Activated naive CD8-positive, alpha-beta T cell treated with anti-CD3 and anti-CD28 coated beads, Interleukin-2, amount 10 ng/mL, durations not matched to agents 7 days and 5 days (primary cell): ENCODE measurements around the gene RBMS3. TPM values are rescaled to one million over a fixed set of nuclear protein-coding genes. Genes with fewer than 3 reads are reported as not detected.

Experiments
- ATAC-seq: fragments of 150-1000 bp; cut with Tn5 transposase; one replicate; pipeline ENCODE4 v1.10.0; 2021; ENCODE audit warnings: low read depth, moderate library complexity
- POLR2A ChIA-PET: fragments of 350-600 bp; sonication (Branson Sonifier 250); formaldehyde crosslinking; loops from one replicate; lab custom pipeline; 2021; ENCODE audit warnings: antibody characterized with exemption; lab: Charles Lee
- DNase-seq: peaks from one replicate; pipeline ENCODE4 v3.0.0; 2021
- H3K27ac Mint-ChIP-seq: one replicate; pipeline ENCODE4 v1.8.0; 2022; ENCODE audit warnings: mild to moderate bottlenecking, mixed read lengths
- H3K27me3 Mint-ChIP-seq: one replicate; pipeline ENCODE4 v1.8.0; 2022; ENCODE audit warnings: mild to moderate bottlenecking, moderate library complexity, mixed read lengths
- H3K36me3 Mint-ChIP-seq: one replicate; pipeline ENCODE4 v1.8.0; 2021; ENCODE audit warnings: mild to moderate bottlenecking, mixed read lengths
- H3K4me1 Mint-ChIP-seq: one replicate; pipeline ENCODE4 v1.8.0; 2021; ENCODE audit warnings: mixed read lengths
- H3K4me3 Mint-ChIP-seq: one replicate; pipeline ENCODE4 v1.8.0; 2022; ENCODE audit warnings: mild to moderate bottlenecking, moderate library complexity, mixed read lengths
- H3K9me3 Mint-ChIP-seq: one replicate; pipeline ENCODE4 v1.8.0; 2021; ENCODE audit warnings: mixed read lengths
- total RNA-seq, 2 experiments: library from RNA; stranded (reverse); gene quantifications; one replicate each; pipeline ENCODE4 v1.2.3, GENCODE V29; 2021

The RBMS3 gene
- total RNA-seq, 2 experiments from 2014 or later = 0.58 to 0.74 TPM

GRCh38 chr3:29436612-29437323 is 155.9 kb downstream of the RBMS3 start:
- H3K4me1 Mint-ChIP-seq = no peaks in the 10 kb centered on the region
- POLR2A ChIA-PET = no interaction called here
- no peak overlapping the region for H3K27ac Mint-ChIP-seq
- ATAC-seq = no peak
- no peak for DNase-seq
- no peaks in the 10 kb centered on the region for H3K9me3 Mint-ChIP-seq
- H3K4me3 Mint-ChIP-seq = no peak overlapping the region
- H3K27me3 Mint-ChIP-seq = peaks cover 3% of the 10 kb centered on the region
- no peaks in the 10 kb centered on the region for H3K36me3 Mint-ChIP-seq

GRCh38 chr3:29438580-29438979 is 157.7 kb downstream of the RBMS3 start:
- DNase-seq (no peak), ATAC-seq (no peak)
- no peaks in the 10 kb centered on the region for H3K36me3 Mint-ChIP-seq
- H3K4me1 Mint-ChIP-seq = no peaks in the 10 kb centered on the region
- peaks cover 6% of the 10 kb centered on the region for H3K27me3 Mint-ChIP-seq
- H3K4me3 Mint-ChIP-seq = no peak overlapping the region
- POLR2A ChIA-PET = no interaction called here
- no peak overlapping the region for H3K27ac Mint-ChIP-seq
- H3K9me3 Mint-ChIP-seq = peaks cover 3% of the 10 kb centered on the region

DNA sequence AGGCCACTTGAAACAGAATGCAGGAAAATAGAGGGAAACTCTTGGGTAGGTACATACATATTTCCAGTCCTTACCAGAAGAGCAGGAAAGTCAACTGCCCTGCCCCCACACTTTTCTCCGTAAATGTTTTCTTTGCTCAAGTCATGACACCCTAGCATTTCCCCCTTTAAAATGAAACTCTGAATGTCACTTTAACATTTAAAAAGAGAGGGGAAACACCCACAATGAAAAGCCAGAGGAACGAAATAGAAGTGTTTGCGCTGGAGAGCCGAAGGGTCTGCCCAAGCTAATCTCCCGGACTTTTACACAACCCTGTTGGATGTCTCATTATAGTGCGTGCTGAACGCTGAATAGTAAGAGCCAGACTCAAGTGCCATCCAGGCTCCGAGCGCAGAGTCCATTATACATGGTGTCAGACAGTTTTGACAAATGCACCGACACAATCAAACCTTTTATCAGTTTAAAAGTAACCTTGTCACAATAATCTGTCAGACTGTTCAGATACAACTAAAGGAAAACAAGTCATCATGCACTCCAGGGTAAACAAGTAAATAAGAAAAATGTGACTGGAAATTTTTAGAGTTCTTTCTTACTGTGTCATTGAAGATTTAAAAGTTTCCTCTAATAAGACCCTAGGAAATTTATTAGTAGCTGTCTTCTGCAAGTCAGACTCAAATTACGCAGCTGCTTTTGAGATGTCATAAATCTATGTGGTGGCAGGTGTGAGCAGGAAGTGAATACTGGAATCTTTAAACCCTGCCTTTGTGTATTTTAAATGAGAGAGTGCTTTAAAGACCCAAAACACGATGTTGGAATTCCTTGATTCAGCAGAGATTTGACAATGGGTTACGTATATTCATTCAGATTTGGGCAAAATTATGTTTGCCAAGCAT is 159.8 kb downstream of the RBMS3 start:
- no peak overlapping the region for H3K4me3 Mint-ChIP-seq
- ATAC-seq (no peak), DNase-seq (no peak)
- no peaks in the 10 kb centered on the region for H3K36me3 Mint-ChIP-seq
- H3K4me1 Mint-ChIP-seq = no peaks in the 10 kb centered on the region
- no peak overlapping the region for H3K27ac Mint-ChIP-seq
- peaks cover 3% of the 10 kb centered on the region for H3K9me3 Mint-ChIP-seq
- POLR2A ChIA-PET = no interaction called here
- H3K27me3 Mint-ChIP-seq = peaks cover 9% of the 10 kb centered on the region

DNA sequence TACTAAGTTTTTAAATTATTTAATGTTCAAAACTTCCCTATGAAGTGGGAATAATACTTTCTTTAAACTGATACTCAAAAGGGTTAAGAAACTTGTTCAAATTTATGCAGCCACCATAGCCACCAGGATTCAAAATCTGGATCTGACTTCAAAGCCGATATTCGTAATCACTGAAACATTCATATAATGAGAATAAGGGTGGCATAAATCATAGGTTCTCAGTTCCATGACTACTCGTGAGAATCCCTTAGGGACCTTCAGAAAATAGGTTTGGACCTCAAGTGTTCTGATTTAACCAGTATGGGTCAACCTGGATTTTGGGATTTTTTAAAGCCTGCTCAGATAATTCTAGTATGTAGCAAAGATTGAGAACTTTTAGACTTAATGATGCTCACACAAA is 160.6 kb downstream of the RBMS3 start:
- H3K27ac Mint-ChIP-seq = no peak overlapping the region

GRCh38 chr3:29447946-29448627 is 167.2 kb downstream of the RBMS3 start:
- H3K4me1 Mint-ChIP-seq = no peaks in the 10 kb centered on the region
- no peak overlapping the region for H3K27ac Mint-ChIP-seq
- POLR2A ChIA-PET = no interaction called here
- H3K4me3 Mint-ChIP-seq = no peak overlapping the region
- peaks cover 3% of the 10 kb centered on the region for H3K27me3 Mint-ChIP-seq
- no peak for ATAC-seq
- no peaks in the 10 kb centered on the region for H3K36me3 Mint-ChIP-seq
- DNase-seq = no peak
- H3K9me3 Mint-ChIP-seq = peaks cover 3% of the 10 kb centered on the region

More for the DNA sequence above, 160.6 kb downstream of the RBMS3 start:
- Mint-ChIP-seq H3K4me3 (no peak overlapping the region), H3K36me3 (no peaks in the 10 kb centered on the region), H3K4me1 (no peaks in the 10 kb centered on the region), H3K27me3 (peaks cover 9% of the 10 kb centered on the region), H3K9me3 (peaks cover 3% of the 10 kb centered on the region)
- ATAC-seq (no peak), DNase-seq (no peak)
- POLR2A ChIA-PET = no interaction called here

DNA sequence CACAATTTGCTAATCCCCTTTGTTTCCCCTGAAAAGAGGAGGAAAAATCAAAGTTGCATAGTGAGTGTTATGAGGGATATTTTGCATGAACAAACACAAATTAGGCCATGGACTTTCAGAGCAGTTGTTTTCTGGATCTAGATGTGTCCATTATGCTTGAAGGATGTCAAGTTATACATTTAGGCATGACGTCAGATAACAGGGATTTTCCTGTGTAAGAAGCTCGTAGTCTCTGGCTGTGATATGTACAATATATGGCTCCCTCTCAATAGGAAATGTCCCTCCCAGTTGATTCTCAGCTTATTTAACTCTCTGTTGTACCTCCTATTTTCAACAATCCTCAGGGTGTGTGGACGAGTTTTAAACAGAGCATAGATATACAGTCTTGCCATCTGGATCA is 171.0 kb downstream of the RBMS3 start:
- POLR2A ChIA-PET = no interaction called here
- no peaks in the 10 kb centered on the region for H3K36me3 Mint-ChIP-seq
- H3K27me3 Mint-ChIP-seq = no peaks in the 10 kb centered on the region
- no peak for ATAC-seq
- H3K4me1 Mint-ChIP-seq = no peaks in the 10 kb centered on the region
- H3K27ac Mint-ChIP-seq = no peak overlapping the region
- no peak for DNase-seq
- H3K9me3 Mint-ChIP-seq = no peaks in the 10 kb centered on the region
- H3K4me3 Mint-ChIP-seq = no peak overlapping the region

GRCh38 chr3:29452934-29453283 is 172.0 kb downstream of the RBMS3 start:
- Mint-ChIP-seq H3K36me3 (no peaks in the 10 kb centered on the region), H3K4me1 (no peaks in the 10 kb centered on the region), H3K4me3 (no peak overlapping the region), H3K9me3 (no peaks in the 10 kb centered on the region), H3K27me3 (no peaks in the 10 kb centered on the region), H3K27ac (no peak overlapping the region)
- DNase-seq (no peak), ATAC-seq (no peak)
- POLR2A ChIA-PET = no interaction called here

GRCh38 chr3:29453284-29454001 is 172.6 kb downstream of the RBMS3 start:
- Mint-ChIP-seq H3K27ac (no peak overlapping the region), H3K9me3 (no peaks in the 10 kb centered on the region), H3K4me3 (no peak overlapping the region), H3K27me3 (no peaks in the 10 kb centered on the region), H3K36me3 (no peaks in the 10 kb centered on the region), H3K4me1 (no peaks in the 10 kb centered on the region)
- DNase-seq = no peak
- POLR2A ChIA-PET = no interaction called here
- ATAC-seq = no peak

DNA sequence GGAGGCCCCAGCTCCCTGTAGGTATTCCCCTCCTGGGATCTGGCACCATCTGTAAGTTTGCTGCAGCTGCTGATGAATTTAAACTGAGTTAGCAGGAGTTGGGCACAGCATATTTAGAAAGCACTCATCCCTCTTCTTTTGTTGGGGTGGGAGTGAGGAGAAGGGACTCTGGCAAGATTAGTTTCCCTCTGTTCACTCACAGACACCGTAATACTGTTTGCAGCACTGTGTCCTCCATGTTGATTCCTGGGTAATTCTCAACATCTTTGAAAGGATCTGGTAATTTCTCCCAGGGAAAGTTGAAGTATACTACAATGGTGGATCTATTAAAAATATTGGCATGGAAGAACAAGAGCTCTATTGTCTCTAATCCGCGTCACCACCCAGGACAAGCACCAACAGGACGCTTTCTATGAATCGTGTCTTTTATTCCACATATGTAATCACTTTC is 173.3 kb downstream of the RBMS3 start:
- H3K27ac Mint-ChIP-seq = no peak overlapping the region
- H3K4me3 Mint-ChIP-seq = no peak overlapping the region
- DNase-seq (no peak), ATAC-seq (no peak)
- H3K27me3 Mint-ChIP-seq = no peaks in the 10 kb centered on the region
- H3K36me3 Mint-ChIP-seq = no peaks in the 10 kb centered on the region
- POLR2A ChIA-PET = no interaction called here
- H3K4me1 Mint-ChIP-seq = no peaks in the 10 kb centered on the region
- H3K9me3 Mint-ChIP-seq = no peaks in the 10 kb centered on the region

GRCh38 chr3:29456901-29457300 is 176.0 kb downstream of the RBMS3 start:
- no peak for DNase-seq
- H3K27ac Mint-ChIP-seq = no peak overlapping the region

GRCh38 chr3:29463304-29463703 is 182.4 kb downstream of the RBMS3 start:
- no peak overlapping the region for H3K4me3 Mint-ChIP-seq
- no peaks in the 10 kb centered on the region for H3K36me3 Mint-ChIP-seq
- H3K27me3 Mint-ChIP-seq = no peaks in the 10 kb centered on the region
- POLR2A ChIA-PET = no interaction called here
- no peak for ATAC-seq
- no peak overlapping the region for H3K27ac Mint-ChIP-seq
- no peaks in the 10 kb centered on the region for H3K4me1 Mint-ChIP-seq
- no peaks in the 10 kb centered on the region for H3K9me3 Mint-ChIP-seq
- no peak for DNase-seq

More at GRCh38 chr3:29456901-29457300, 176.0 kb downstream of the RBMS3 start:
- Mint-ChIP-seq H3K27me3 (no peaks in the 10 kb centered on the region), H3K4me1 (no peaks in the 10 kb centered on the region), H3K4me3 (no peak overlapping the region), H3K9me3 (no peaks in the 10 kb centered on the region), H3K36me3 (no peaks in the 10 kb centered on the region)
- no peak for ATAC-seq
- POLR2A ChIA-PET = no interaction called here

DNA sequence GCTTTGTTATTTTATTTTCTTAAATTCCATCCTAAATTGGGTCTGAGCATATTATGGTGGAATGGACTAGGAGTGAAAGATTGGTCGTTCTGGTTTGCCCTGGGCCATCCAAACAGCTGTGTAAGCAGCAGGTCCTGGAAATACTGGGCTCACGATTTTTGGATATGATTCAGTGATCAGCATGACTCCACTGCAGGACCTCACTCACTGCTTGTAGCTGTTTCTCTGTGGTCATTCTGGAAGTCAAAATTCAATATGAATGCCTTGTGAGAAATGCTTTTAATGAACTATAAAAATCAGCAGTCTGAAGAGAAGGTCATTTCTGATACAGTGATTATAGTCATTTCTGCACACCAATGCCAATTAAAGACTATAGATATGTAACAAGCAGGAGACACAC is 185.0 kb downstream of the RBMS3 start:
- ATAC-seq (no peak), DNase-seq (no peak)
- H3K27ac Mint-ChIP-seq = no peak overlapping the region
- no peaks in the 10 kb centered on the region for H3K36me3 Mint-ChIP-seq
- H3K27me3 Mint-ChIP-seq = no peaks in the 10 kb centered on the region
- no peaks in the 10 kb centered on the region for H3K4me1 Mint-ChIP-seq
- H3K4me3 Mint-ChIP-seq = no peak overlapping the region
- no peaks in the 10 kb centered on the region for H3K9me3 Mint-ChIP-seq
- POLR2A ChIA-PET = no interaction called here

DNA sequence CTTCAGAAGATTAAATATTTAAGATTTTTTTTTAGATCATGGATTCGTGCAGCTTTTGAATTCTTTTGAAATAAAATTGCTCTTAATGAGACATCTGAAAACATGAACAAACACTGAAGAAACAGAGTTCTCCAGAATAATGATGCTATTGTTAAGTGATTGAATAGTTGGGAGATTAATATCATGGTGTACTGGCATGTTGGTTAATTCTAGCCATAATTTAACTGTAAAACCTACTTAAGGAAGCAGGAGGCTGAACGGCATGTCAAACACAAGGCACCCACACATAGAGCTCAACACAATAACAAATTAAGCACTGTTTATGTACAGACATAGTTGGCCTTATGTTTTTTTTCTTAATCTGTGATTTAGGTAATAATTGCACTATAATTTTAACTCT is 185.6 kb downstream of the RBMS3 start:
- no peak for DNase-seq
- POLR2A ChIA-PET = no interaction called here

More for the DNA sequence above, 185.6 kb downstream of the RBMS3 start:
- Mint-ChIP-seq H3K27me3 (no peaks in the 10 kb centered on the region), H3K9me3 (no peaks in the 10 kb centered on the region), H3K27ac (no peak overlapping the region), H3K4me3 (no peak overlapping the region), H3K4me1 (no peaks in the 10 kb centered on the region), H3K36me3 (no peaks in the 10 kb centered on the region)
- no peak for ATAC-seq
